ENCODE data around the gene ICAM4. TPM values are rescaled to one million over a fixed set of nuclear protein-coding genes. Genes with fewer than 3 reads are reported as not detected.

The ICAM4 gene
- total RNA-seq (2011; cell fraction: chromatin; rRNA removed; ENCODE audit: low replicate concordance): 14.7 and 49.5 TPM in 2 replicates
- total RNA-seq (2011; cell fraction: nucleolus; rRNA removed): 93.9 and 101 TPM in 2 replicates
- 52.0 and 56.5 TPM in 2 replicates for total RNA-seq (2011; cell fraction: nucleoplasm; rRNA removed)
- total RNA-seq (2014; rRNA removed) (86.1 and 93.8 TPM in 2 replicates), total RNA-seq (2014; rRNA removed; fragmentation: Illumina TruSeq; extraction: Trizol) (18.9 and 20.3 TPM in 2 replicates), total RNA-seq (2015; rRNA removed; fragmentation: Illumina TruSeq; extraction: Trizol) (42.0 and 43.4 TPM in 2 replicates), total RNA-seq (2021) (62.6 and 65.5 TPM in 2 replicates), polyA plus RNA-seq (2011; rRNA removed) (29.5 and 34.4 TPM in 2 replicates), polyA plus RNA-seq (2014; fragmentation: Illumina TruSeq; extraction: Trizol) (21.0 and 45.3 TPM in 2 replicates), polyA plus RNA-seq (2014; fragmentation: Nextera tagmentation; extraction: Ambion mirVana) (10 to 100 TPM; 14.1 to 29.6 TPM), polyA plus RNA-seq (2014; rRNA removed) (83.8 and 96.6 TPM in 2 replicates), polyA minus RNA-seq (2011; rRNA and poly(A)+ RNA removed) (5.9 and 9.1 TPM in 2 replicates), Bru-seq, nascent RNA (percentile 86 among the genes with signal in this experiment), BruChase-seq, experiment 1, labeled RNA remaining after a 2-hour chase (percentile 84 among the genes with signal in this experiment), BruChase-seq, experiment 2, labeled RNA remaining after a 6-hour chase (percentile 83 among the genes with signal in this experiment)
- 49.4 and 120 TPM in 2 replicates for polyA plus RNA-seq (2011; cell fraction: cytosol; rRNA removed)
- 11.2 and 16.0 TPM in 2 replicates for polyA plus RNA-seq (2011; cell fraction: nucleus; rRNA removed)
- 69.5 and 104 TPM in 2 replicates for polyA plus RNA-seq (2012)
- polyA minus RNA-seq (2011; cell fraction: cytosol; rRNA and poly(A)+ RNA removed): 18.7 and 19.2 TPM in 2 replicates
- 13.2 and 16.6 TPM in 2 replicates for polyA minus RNA-seq (2011; cell fraction: nucleus; rRNA and poly(A)+ RNA removed)
- long read RNA-seq, experiment 1, transcript ICAM4-201 (3 exons, 1,176 nt): minor isoform, 27 of 128 reads
- long read RNA-seq, experiment 1, transcript ICAM4-202 (3 exons, 1,278 nt): major isoform, 67 of 128 reads
- long read RNA-seq, experiment 1, partial matches to known transcripts: 10 of 128 reads
- long read RNA-seq, experiment 1, other reads (novel, unspliced or antisense): 21 of 128 reads
- long read RNA-seq, experiment 2, transcript ICAM4-202 (3 exons, 1,278 nt): major isoform, 61 of 107 reads
- long read RNA-seq, experiment 2, transcript ICAM4-201 (3 exons, 1,176 nt): minor isoform, 15 of 107 reads
- long read RNA-seq, experiment 2, partial matches to known transcripts: 9 of 107 reads
- long read RNA-seq, experiment 2, other reads (novel, unspliced or antisense): 21 of 107 reads
- long read RNA-seq, experiment 3, transcript ICAM4-202 (3 exons, 1,278 nt): major isoform, 25 of 38 reads
- long read RNA-seq, experiment 3, transcript ICAM4-201 (3 exons, 1,176 nt): minor isoform, 8 of 38 reads
- long read RNA-seq, experiment 3, partial matches to known transcripts: 3 of 38 reads
- long read RNA-seq, experiment 3, other reads (novel, unspliced or antisense): 1 of 38 reads

GRCh38 chr19:10286803-10287737, at the start of gene ICAM4:
TSS of gene ICAM4 (plus strand) at chr19:10286955. CDS start at chr19:10287013, 58 bp downstream.
- BruUV-seq (replicated peaks): no TSS peak
- Histone ChIP-seq H3K4me2 (ENCODE audit: insufficient read depth, low read length) (peak within 1 kb of the TSS; percentile 99), H3K27ac (ENCODE audit: extremely low read depth, low read depth, low read length) (peak within 1 kb of the TSS; percentile 96), H3K9me3 (replicated peaks; ENCODE audit: control insufficient read depth, insufficient read depth, low read depth, low read length) (no peaks in the 10 kb centered on the region), H3K4me3 (peak within 1 kb of the TSS; percentile 79), H2AFZ (ENCODE audit: low read depth, low read length) (peak within 1 kb of the TSS; percentile 71), H4K20me1 (replicated peaks; ENCODE audit: control insufficient read depth, insufficient read depth, low read length) (no peaks in the 10 kb centered on the region), H3K79me2 (ENCODE audit: control insufficient read depth, insufficient read depth, low read length) (peaks cover 61% of the 10 kb centered on the region), H3K36me3 (ENCODE audit: control insufficient read depth, insufficient read depth, low read length) (peaks cover 41% of the 10 kb centered on the region), H3K27me3 (ENCODE audit: control insufficient read depth in 2 of 2, insufficient read depth in 2 of 2, low read length in 2 of 2) (no peaks in the 10 kb centered on the region), H3K9me1 (ENCODE audit: control insufficient read depth, insufficient read depth, low read length) (peaks cover 6% of the 10 kb centered on the region), H3K4me1 (replicated peaks in 1 of 2; ENCODE audit: control insufficient read depth in 2 of 2, insufficient read depth in 2 of 2, low read length in 2 of 2) (peaks cover 30 to 85% of the 10 kb centered on the region in 2 experiments; a peak in 4 of 5 replicates), H3K9ac (ENCODE audit: insufficient read depth in 1 of 2, low read depth in 2 of 2, low read length in 2 of 2) (peak within 1 kb of the TSS; percentile 91 to 99)
- CTCF ChIA-PET (ENCODE audit: low intra/inter-chr PET ratio): interaction anchor here (2.5 kb wide), 1 partner anchor 102 kb away, joined by 14 read pairs; no protein-coding TSS in a partner anchor
- POLR2A ChIA-PET: interaction anchor here (0.6 to 6.2 kb wide), 14 partner anchors 10 to 102 kb away, joined by 3 to 74 read pairs (median 4); partner anchors contain the start of genes FDX2, ICAM1, RAVER1 and TYK2
- DNase-seq (ENCODE audit: extremely low read depth in 1 of 4, low spot score in 3 of 4): peak; percentile 80 to 95 (median 84)
- peak; percentile 65 for ATAC-seq
- in situ Hi-C loops (cut with MboI): no loop called here
- intact Hi-C loops (cut with micrococcal nuclease): no loop called here
- WGBS (ENCODE audit: insufficient coverage, low coverage, missing lambda C conversion rate): under 1% methylated on average over 47 of the region's 59 CpGs
- FAIRE-seq: peak; percentile 67
- no peak for TF ChIP-seq NELFE (IDR thresholded peaks at IDR 0.05; ENCODE audit: insufficient read depth, insufficient read length)
- peak; percentile 56; the same call in 1 of the 2 replicates for TF ChIP-seq HMGXB4 (CRISPR knock-in tag; IDR thresholded peaks at IDR 0.05)
- TF ChIP-seq ZBTB26 (CRISPR knock-in tag; IDR thresholded peaks at IDR 0.05): no peak
- TF ChIP-seq HNRNPLL (IDR thresholded peaks at IDR 0.05; ENCODE audit: low read depth, low read length, poor library complexity, severe bottlenecking): peak; percentile 69
- TF ChIP-seq ZNF175 (CRISPR knock-in tag; IDR thresholded peaks at IDR 0.05; ENCODE audit: low read depth): peak; percentile 70
- TF ChIP-seq BHLHE40 (IDR thresholded peaks at IDR 0.05; ENCODE audit: low read length): peak; percentile 5; the same call in 1 of the 2 replicates
- TF ChIP-seq THAP12 (CRISPR knock-in tag; IDR thresholded peaks at IDR 0.05): 0 out of 2 replicates have a peak, but pooled peaks have one; percentile 12
